Astrocyte (in vitro differentiated cells and primary cell): ENCODE measurements around the gene RPRD1B. TPM values are rescaled to one million over a fixed set of nuclear protein-coding genes. Genes with fewer than 3 reads are reported as not detected.
A peak's percentile ranks its signal among the peaks of the same experiment; 100 is the strongest.

ENCODE experiments used
- DNase-seq: peaks from one replicate; pipeline ENCODE4 v3.0.0-alpha.2; 2010; ENCODE audit warnings: low read depth
- FAIRE-seq: peaks from 2 replicates; lab custom pipeline; 2011; peaks lifted over from hg19 to GRCh38; lab: Jason Lieb, UNC
- H2AFZ ChIP-seq: 2 replicates; pipeline ENCODE4 v1.6.0; 2012; ENCODE audit warnings: low read depth, low read length, inconsistent platforms
- H3K27ac ChIP-seq: 2 replicates; pipeline ENCODE4 v1.5.1; 2011; ENCODE audit warnings: low read depth, low read length, inconsistent platforms
- H3K27me3 ChIP-seq: 2 replicates; pipeline ENCODE4 v1.6.0; 2011; ENCODE audit warnings: low read length, inconsistent platforms; ENCODE audit not compliant: insufficient read depth
- H3K36me3 ChIP-seq: 2 replicates; pipeline ENCODE4 v1.5.1; 2011; ENCODE audit warnings: low read length, inconsistent platforms; ENCODE audit not compliant: insufficient read depth
- H3K4me1 ChIP-seq: 2 replicates; pipeline ENCODE4 v1.5.1; 2011; ENCODE audit warnings: low read length, inconsistent platforms; ENCODE audit not compliant: insufficient read depth
- H3K4me2 ChIP-seq: 2 replicates; pipeline ENCODE4 v1.6.0; 2012; ENCODE audit warnings: low read length, inconsistent platforms
- H3K4me3 ChIP-seq: 2 replicates; pipeline ENCODE4 v1.5.1; 2011; ENCODE audit warnings: low read depth, mild to moderate bottlenecking, low read length, inconsistent platforms; ENCODE audit not compliant: insufficient read depth
- H3K79me2 ChIP-seq: 2 replicates; pipeline ENCODE4 v1.6.0; 2012; ENCODE audit warnings: mild to moderate bottlenecking, low read length, inconsistent platforms; ENCODE audit not compliant: insufficient read depth
- H3K9ac ChIP-seq: 2 replicates; pipeline ENCODE4 v1.6.0; 2012; ENCODE audit warnings: mild to moderate bottlenecking, low read length, inconsistent platforms
- H3K9me3 ChIP-seq: 2 replicates; pipeline ENCODE4 v1.5.1; 2012; ENCODE audit warnings: low read depth, mild to moderate bottlenecking, low read length, inconsistent platforms; ENCODE audit not compliant: insufficient read depth
- H4K20me1 ChIP-seq: 2 replicates; pipeline ENCODE4 v1.6.0; 2012; ENCODE audit warnings: low read length, inconsistent platforms; ENCODE audit not compliant: insufficient read depth
- H3K27ac Mint-ChIP-seq: one replicate; pipeline ENCODE4 v1.8.0; 2021; ENCODE audit warnings: mild to moderate bottlenecking, mixed read lengths; ENCODE audit not compliant: unreplicated experiment
- H3K27me3 Mint-ChIP-seq: one replicate; pipeline ENCODE4 v1.8.0; 2021; ENCODE audit warnings: low read depth, mixed read lengths; ENCODE audit not compliant: unreplicated experiment
- H3K36me3 Mint-ChIP-seq: one replicate; pipeline ENCODE4 v1.8.0; 2021; ENCODE audit warnings: low read depth, mixed read lengths; ENCODE audit not compliant: unreplicated experiment
- H3K4me1 Mint-ChIP-seq: one replicate; pipeline ENCODE4 v1.8.0; 2021; ENCODE audit warnings: low read depth, mixed read lengths; ENCODE audit not compliant: unreplicated experiment
- H3K4me3 Mint-ChIP-seq: one replicate; pipeline ENCODE4 v1.8.0; 2021; ENCODE audit warnings: mild to moderate bottlenecking, moderate library complexity, mixed read lengths; ENCODE audit not compliant: unreplicated experiment
- H3K9me3 Mint-ChIP-seq: one replicate; pipeline ENCODE4 v1.8.0; 2021; ENCODE audit warnings: mild to moderate bottlenecking, mixed read lengths; ENCODE audit not compliant: unreplicated experiment
- CTCF ChIP-seq: IDR thresholded peaks from 2 replicates; pipeline ENCODE4 v1.5.1; 2011; ENCODE audit warnings: low read depth, mild to moderate bottlenecking, inconsistent platforms, low read length, moderate library complexity; ENCODE audit not compliant: insufficient read depth
- EZH2 ChIP-seq: IDR thresholded peaks from 2 replicates; pipeline ENCODE4 v1.6.1; 2012; ENCODE audit warnings: mild to moderate bottlenecking, low read length, inconsistent platforms; ENCODE audit not compliant: insufficient read depth
- total RNA-seq: library from RNA; stranded (reverse); gene quantifications from 2 replicates; pipeline ENCODE4 v1.2.1, GENCODE V29; 2021

Gene RPRD1B
- total RNA-seq, 1 donor from 2014 or later, result 20.7 TPM

GRCh38 chr20:38112930-38113294, 79.4 kb downstream of the RPRD1B start:
- TF ChIP-seq CTCF, result no peak
- TF ChIP-seq EZH2, result no peak
- Histone ChIP-seq H3K79me2 (no peaks in the 10 kb centered on the region), H2AFZ (no peak overlapping the region), H3K27me3 (no peaks in the 10 kb centered on the region), H3K36me3 (no peaks in the 10 kb centered on the region), H3K27ac (no peak overlapping the region), H3K4me3 (no peak overlapping the region), H3K9ac (no peak overlapping the region), H3K9me3 (no peaks in the 10 kb centered on the region), H4K20me1 (no peaks in the 10 kb centered on the region), H3K4me2 (no peak overlapping the region), H3K4me1 (peaks cover 32% of the 10 kb centered on the region)
- DNase-seq (no peak), FAIRE-seq (no peak)
- Mint-ChIP-seq H3K4me1 (peaks cover 46% of the 10 kb centered on the region), H3K27me3 (no peaks in the 10 kb centered on the region), H3K9me3 (no peaks in the 10 kb centered on the region), H3K36me3 (no peaks in the 10 kb centered on the region), H3K27ac (no peak overlapping the region), H3K4me3 (no peak overlapping the region)

DNA sequence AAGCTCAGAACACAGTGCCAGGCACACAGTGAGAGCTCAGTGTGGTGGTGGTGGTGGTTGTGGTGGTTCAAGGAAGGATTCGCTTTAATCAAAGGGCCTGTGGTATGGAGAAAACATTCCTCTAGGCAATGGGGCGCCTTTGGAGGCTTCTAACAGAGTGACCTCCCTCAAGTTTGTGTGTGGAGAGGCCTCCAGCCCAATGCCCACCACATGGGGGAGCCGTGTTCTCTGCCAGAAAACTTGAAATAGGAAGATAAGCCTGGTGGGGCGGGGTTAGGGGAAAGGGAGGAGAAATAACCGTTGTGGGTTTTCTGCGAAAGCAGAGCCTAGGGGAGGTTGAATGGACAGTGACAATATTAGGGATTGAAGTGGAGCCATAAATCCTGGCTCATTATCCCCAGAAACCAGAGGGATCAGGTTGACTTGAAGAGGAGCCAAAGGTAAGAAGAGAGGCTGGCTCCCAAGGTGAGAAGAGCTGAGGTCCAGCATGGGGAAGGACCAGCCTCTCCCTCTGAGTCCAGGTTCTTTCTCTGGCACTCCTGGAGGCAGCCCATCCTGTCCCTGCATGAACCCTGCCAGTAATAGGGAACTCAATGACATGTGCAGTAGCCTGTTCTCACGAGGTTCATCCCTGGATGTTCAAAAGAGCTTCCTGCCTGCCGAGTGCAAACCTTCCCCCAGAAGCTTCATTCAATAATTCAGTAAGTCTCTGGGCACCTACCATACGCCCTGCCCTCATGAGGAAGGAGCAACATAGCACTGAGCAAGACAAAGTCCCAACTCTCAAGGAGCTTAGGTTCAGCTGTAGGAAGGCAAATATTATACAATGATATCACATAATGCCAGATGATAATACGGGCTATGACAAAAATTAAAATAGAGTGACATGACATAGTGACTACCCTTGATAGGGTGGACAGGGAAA, 80.1 kb downstream of the RPRD1B start:
- no peaks in the 10 kb centered on the region for H3K79me2 ChIP-seq
- no peak overlapping the region for H3K4me3 ChIP-seq
- H3K4me1 ChIP-seq, result peaks cover 32% of the 10 kb centered on the region
- TF ChIP-seq CTCF (peak; percentile 21), EZH2 (no peak)
- peaks cover 49% of the 10 kb centered on the region for H3K4me1 Mint-ChIP-seq
- H3K9me3 ChIP-seq, result no peaks in the 10 kb centered on the region
- no peaks in the 10 kb centered on the region for H3K27me3 ChIP-seq
- no peaks in the 10 kb centered on the region for H3K36me3 Mint-ChIP-seq
- no peak overlapping the region for H3K9ac ChIP-seq
- no peak overlapping the region for H2AFZ ChIP-seq
- no peak overlapping the region for H3K27ac ChIP-seq
- no peaks in the 10 kb centered on the region for H3K36me3 ChIP-seq
- no peak for FAIRE-seq
- H3K27ac Mint-ChIP-seq, result peak overlapping the region; percentile 55
- no peak for DNase-seq
- peak overlapping the region; percentile 1 for H3K4me2 ChIP-seq
- no peaks in the 10 kb centered on the region for H4K20me1 ChIP-seq
- H3K27me3 Mint-ChIP-seq, result no peaks in the 10 kb centered on the region
- no peaks in the 10 kb centered on the region for H3K9me3 Mint-ChIP-seq
- H3K4me3 Mint-ChIP-seq, result no peak overlapping the region

- Histone ChIP-seq H3K4me1 (peaks cover 27% of the 10 kb centered on the region), H3K27me3 (no peaks in the 10 kb centered on the region), H3K27ac (no peak overlapping the region), H2AFZ (no peak overlapping the region), H3K4me2 (peak overlapping the region; percentile 1), H3K79me2 (no peaks in the 10 kb centered on the region), H3K4me3 (no peak overlapping the region), H3K9ac (no peak overlapping the region), H3K9me3 (no peaks in the 10 kb centered on the region), H3K36me3 (no peaks in the 10 kb centered on the region), H4K20me1 (no peaks in the 10 kb centered on the region)
- Mint-ChIP-seq H3K4me1 (peaks cover 48% of the 10 kb centered on the region), H3K9me3 (no peaks in the 10 kb centered on the region), H3K27ac (no peak overlapping the region), H3K4me3 (no peak overlapping the region), H3K36me3 (no peaks in the 10 kb centered on the region), H3K27me3 (no peaks in the 10 kb centered on the region)
- DNase-seq (peak; percentile 70), FAIRE-seq (no peak)
- no peak for TF ChIP-seq EZH2
- no peak for TF ChIP-seq CTCF
Observed at GRCh38 chr20:38114353-38114791, 80.8 kb downstream of the RPRD1B start.
